Uterus (tissue), 4 donors: Measurements from ENCODE around the gene SLC35D3. TPM values are rescaled to one million over a fixed set of nuclear protein-coding genes. Genes with fewer than 3 reads are reported as not detected.

Experiments
- DNase-seq, 2 donors: peaks; one replicate each; pipeline ENCODE4 v3.0.0-alpha.2; 2019 to 2020
- H3K27ac ChIP-seq, 2 donors: fragments of 200-600 bp; sonication (generic); 1 replicate in 1 of 2; 2 replicates in 1 of 2; pipeline ENCODE4 v1.5.1; 2016 to 2018
- H3K27me3 ChIP-seq, 2 donors: fragments of 200-600 bp; sonication (generic); one replicate each; pipeline ENCODE4 v1.5.1; 2018 to 2019; ENCODE audit warnings: control low read depth in 1 of 2
- H3K36me3 ChIP-seq, 2 donors: fragments of 200-600 bp; sonication (generic); one replicate each; pipeline ENCODE4 v1.5.1; 2019; ENCODE audit warnings: control low read depth in 1 of 2
- H3K4me1 ChIP-seq, 2 donors: fragments of 200-600 bp; sonication (generic); one replicate each; pipeline ENCODE4 v1.5.1; 2018 to 2019; ENCODE audit warnings: control low read depth in 1 of 2
- H3K4me3 ChIP-seq, 2 donors: fragments of 200-600 bp; sonication (generic); 1 replicate in 1 of 2; 2 replicates in 1 of 2; pipeline ENCODE4 v1.5.1; 2018 to 2019; ENCODE audit warnings: mild to moderate bottlenecking in 1 of 2
- H3K9me3 ChIP-seq, 2 donors: fragments of 200-600 bp; sonication (generic); one replicate each; pipeline ENCODE4 v1.5.1; 2019; ENCODE audit warnings: control low read depth in 1 of 2
- CTCF ChIP-seq, 4 experiments: fragments of 200-600 bp in 2 of 4; fragments of 450-650 bp in 2 of 4; sonication (generic) in 2 of 4; IDR thresholded peaks; one replicate each; pipeline ENCODE4 v1.5.1; 2016 to 2019; ENCODE audit warnings: antibody characterized with exemption in 4 of 4, mild to moderate bottlenecking in 2 of 4, moderate library complexity in 1 of 4
- POLR2A ChIP-seq, 2 donors: fragments of 450-650 bp; IDR thresholded peaks; one replicate each; pipeline ENCODE4 v1.6.1; 2016; ENCODE audit warnings: antibody characterized with exemption in 2 of 2, mild to moderate bottlenecking in 1 of 2, moderate library complexity in 1 of 2
- intact Hi-C: fragments of 100-400 bp; cut with DNase I; formaldehyde crosslinking; loops from one replicate; pipeline ENCODE4 v1.15.1; 2023; ENCODE audit warnings: low total_unique reads
- total RNA-seq, 4 donors: library from RNA; depleted of rRNA in 3 of 4; stranded (reverse); fragments of >200 nt in 3 of 4; gene quantifications; one replicate each; pipeline versions ENCODE4 v1.1.0 to v1.2.4, GENCODE V29; 2014 to 2023
- donor health status: DM: yes; HTN: yes; CAD: no.

Gene SLC35D3
- total RNA-seq, 4 donors from 2014 or later: not detected

- Histone ChIP-seq H3K27ac (no peak overlapping the region), H3K9me3 (no peaks in the 10 kb centered on the region), H3K36me3 (no peaks in the 10 kb centered on the region), H3K4me1 (peaks cover 0 to 14% of the 10 kb centered on the region in 2 donors), H3K4me3 (no peak overlapping the region), H3K27me3 (peaks cover 10 to 19% of the 10 kb centered on the region in 2 donors)
- no peak for TF ChIP-seq CTCF (IDR thresholded peaks at IDR 0.05)
- no peak for TF ChIP-seq POLR2A (IDR thresholded peaks at IDR 0.05)
- no peak for DNase-seq
- intact Hi-C loops: no loop called here
Observed at GRCh38 chr6:136923954-136924673, 2.0 kb downstream of the SLC35D3 start.

- no peak overlapping the region for H3K27ac ChIP-seq
- no peaks in the 10 kb centered on the region for H3K36me3 ChIP-seq
- TF ChIP-seq CTCF (IDR thresholded peaks at IDR 0.05) (no peak), POLR2A (IDR thresholded peaks at IDR 0.05) (no peak)
- DNase-seq: no peak
- H3K27me3 ChIP-seq: peaks cover 0 to 19% of the 10 kb centered on the region in 2 donors
- H3K4me3 ChIP-seq: no peak overlapping the region
- intact Hi-C loops: no loop called here
- H3K4me1 ChIP-seq: peaks cover 0 to 2% of the 10 kb centered on the region in 2 donors
- H3K9me3 ChIP-seq: no peaks in the 10 kb centered on the region
Observed at GRCh38 chr6:136926383-136926782, 4.3 kb downstream of the SLC35D3 start.

GRCh38 chr6:136927292-136927691 lies 5.2 kb downstream of the SLC35D3 start:
- H3K4me3 ChIP-seq: no peak overlapping the region
- TF ChIP-seq POLR2A (IDR thresholded peaks at IDR 0.05) (no peak), CTCF (IDR thresholded peaks at IDR 0.05) (peak in 1 of 4 experiments; percentile 19)

GRCh38 chr6:136930528-136930927 lies 8.4 kb downstream of the SLC35D3 start:
- Histone ChIP-seq H3K9me3 (no peaks in the 10 kb centered on the region), H3K4me3 (no peak overlapping the region), H3K27me3 (no peaks in the 10 kb centered on the region), H3K27ac (no peak overlapping the region), H3K4me1 (no peaks in the 10 kb centered on the region), H3K36me3 (no peaks in the 10 kb centered on the region)
- TF ChIP-seq POLR2A (IDR thresholded peaks at IDR 0.05): no peak
- no peak for TF ChIP-seq CTCF (IDR thresholded peaks at IDR 0.05)
- DNase-seq: no peak
- intact Hi-C loops: no loop called here

More at GRCh38 chr6:136927292-136927691, 5.2 kb downstream of the SLC35D3 start:
- no peaks in the 10 kb centered on the region for H3K36me3 ChIP-seq
- DNase-seq: no peak
- intact Hi-C loops: no loop called here
- peaks cover 0 to 11% of the 10 kb centered on the region in 2 donors for H3K27me3 ChIP-seq
- no peak overlapping the region for H3K27ac ChIP-seq
- H3K9me3 ChIP-seq: no peaks in the 10 kb centered on the region
- H3K4me1 ChIP-seq: no peaks in the 10 kb centered on the region

GRCh38 chr6:136932599-136932998 lies 10.5 kb downstream of the SLC35D3 start:
- H3K36me3 ChIP-seq: no peaks in the 10 kb centered on the region
- H3K27ac ChIP-seq: no peak overlapping the region
- H3K27me3 ChIP-seq: no peaks in the 10 kb centered on the region
- no peaks in the 10 kb centered on the region for H3K9me3 ChIP-seq
- H3K4me3 ChIP-seq: no peak overlapping the region
- no peaks in the 10 kb centered on the region for H3K4me1 ChIP-seq
- TF ChIP-seq POLR2A (IDR thresholded peaks at IDR 0.05): no peak
- no peak for TF ChIP-seq CTCF (IDR thresholded peaks at IDR 0.05)
- intact Hi-C loops: no loop called here
- DNase-seq: no peak
